ENCODE data around the gene DHX30.

DHX30 gene

GRCh38 chr3:47852604-47853602, 50.0 kb downstream of the DHX30 start:
- no peak for DNase-seq (ENCODE audit: low spot score)

DNA sequence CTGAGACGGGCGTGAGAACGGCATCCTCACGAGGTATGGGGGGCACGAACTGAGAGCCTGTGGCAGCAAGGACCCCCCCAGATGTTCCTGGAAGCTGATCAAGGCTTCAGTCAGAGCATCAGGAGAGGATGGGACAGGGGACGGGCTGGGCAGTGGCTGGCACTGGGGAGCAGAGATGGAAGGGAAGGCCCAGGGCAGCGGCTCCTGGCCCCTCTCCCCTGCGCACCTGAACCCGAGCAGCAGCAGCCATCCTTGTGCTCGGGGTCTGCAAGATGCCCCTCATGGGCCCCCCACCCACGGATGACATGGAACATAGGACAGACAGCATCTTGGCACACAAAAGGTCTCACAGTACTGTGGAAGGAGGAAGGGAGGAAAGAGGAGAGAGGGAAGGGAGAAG, 51.3 kb downstream of the DHX30 start:
- no peak for DNase-seq (ENCODE audit: low spot score)

DNA sequence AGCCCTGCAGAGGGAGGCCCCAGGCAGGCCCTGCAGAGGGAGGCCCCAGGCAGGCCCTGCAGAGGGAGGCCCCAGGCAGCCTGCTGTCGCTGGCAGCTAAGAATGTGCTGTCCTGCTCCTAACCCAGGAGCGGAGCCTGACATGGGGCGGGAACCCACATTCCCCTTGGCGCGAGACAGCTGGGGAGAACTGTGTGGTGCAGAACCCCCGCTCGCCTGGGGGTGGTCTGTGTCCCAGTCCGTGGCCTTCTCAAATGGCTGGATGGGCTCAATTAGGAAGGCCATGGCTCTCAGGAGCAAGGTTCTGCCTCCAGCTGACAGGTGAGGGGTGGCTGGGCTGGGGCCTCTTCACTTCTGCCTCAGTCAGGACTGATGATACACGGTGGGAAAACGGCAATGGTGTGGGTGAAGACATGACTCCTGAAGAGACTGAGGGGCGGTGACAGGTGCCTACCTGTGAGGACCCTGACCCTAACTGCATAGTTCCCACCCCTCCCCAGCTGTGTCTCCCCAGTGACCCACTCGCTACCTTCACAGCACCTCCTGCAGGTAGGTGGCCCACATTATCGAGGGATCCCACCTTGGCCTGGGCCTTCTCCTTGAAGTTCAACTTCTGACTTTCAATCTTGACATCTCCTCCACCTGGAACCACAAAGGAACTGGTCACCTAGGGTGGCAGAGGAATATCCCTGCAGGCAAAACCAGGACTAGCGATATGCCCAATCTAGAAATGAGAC, 52.0 kb downstream of the DHX30 start:
- no peak for DNase-seq (ENCODE audit: low spot score)

DNA sequence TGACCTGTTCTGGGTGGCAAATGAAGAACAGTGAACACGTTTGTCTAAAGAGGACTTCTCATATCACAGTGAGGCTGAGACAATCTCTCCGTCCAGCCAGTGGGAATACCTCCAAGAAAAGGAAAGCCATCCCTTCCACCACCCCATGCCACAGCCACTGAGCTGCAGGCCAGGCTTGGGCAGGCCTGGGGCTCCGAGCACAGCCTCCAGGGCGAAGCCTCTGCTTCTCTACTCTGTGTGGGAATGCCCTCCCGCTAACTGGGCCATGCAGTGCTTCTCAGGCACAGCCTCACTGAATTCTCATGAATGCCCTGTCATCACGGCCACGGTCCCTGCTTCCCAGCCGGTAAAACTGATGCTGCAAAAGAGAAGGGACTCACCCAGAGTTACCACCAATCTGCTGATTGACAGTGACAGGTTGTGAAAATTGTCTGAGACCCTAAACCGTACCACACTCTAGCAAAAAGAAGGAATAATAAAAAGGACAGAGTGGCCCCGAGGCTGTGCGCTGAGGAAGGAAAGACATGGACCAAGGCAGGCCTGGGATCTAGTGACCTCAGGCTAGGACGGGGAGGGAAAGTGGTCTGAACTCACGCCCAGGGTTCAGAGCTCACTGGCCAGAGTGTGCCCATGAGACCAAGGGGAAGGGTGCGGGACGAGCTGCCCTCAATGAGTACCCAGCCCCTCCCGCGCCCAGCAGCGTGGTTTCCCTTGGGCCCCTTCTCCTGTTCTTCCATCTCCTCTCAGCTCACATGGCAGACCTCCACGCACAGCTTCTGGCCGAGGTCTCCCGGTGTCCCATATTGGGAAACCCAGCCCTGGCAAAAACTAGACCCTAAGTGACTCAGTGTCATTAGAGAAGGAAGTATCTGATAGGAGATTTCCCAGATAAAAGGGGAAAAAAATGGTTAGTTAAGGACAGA, 52.8 kb downstream of the DHX30 start:
- no peak for DNase-seq (ENCODE audit: low spot score)

- DNase-seq (ENCODE audit: low spot score) = no peak
Observed at GRCh38 chr3:47856669-47857068, 53.7 kb downstream of the DHX30 start.

- DNase-seq (ENCODE audit: low spot score) = no peak
Observed at GRCh38 chr3:47857151-47857550, 54.2 kb downstream of the DHX30 start.

GRCh38 chr3:47859956-47860605, 57.1 kb downstream of the DHX30 start:
- no peak for DNase-seq (ENCODE audit: low spot score)

- no peak for DNase-seq (ENCODE audit: low spot score)
Observed at GRCh38 chr3:47863391-47864128, 60.6 kb downstream of the DHX30 start.

DNA sequence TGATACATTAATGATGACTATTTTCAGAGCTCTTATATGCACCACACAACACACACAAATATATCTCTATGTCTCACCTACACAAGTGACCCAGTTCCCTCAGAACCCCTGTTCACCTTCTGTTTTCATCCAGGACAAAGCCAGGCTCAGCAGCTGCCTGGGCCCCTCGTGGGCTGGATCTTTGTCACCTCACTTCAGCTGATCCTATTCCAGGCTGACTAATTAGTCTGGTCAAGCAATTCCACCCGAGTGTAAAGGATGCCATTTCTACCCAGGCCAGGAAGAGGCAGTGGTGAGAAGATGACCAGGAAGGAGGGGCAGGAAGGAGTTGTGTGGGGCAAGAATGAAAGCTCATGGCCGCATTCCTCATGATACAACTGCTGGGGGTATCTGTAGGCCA, 62.3 kb downstream of the DHX30 start:
- no peak for DNase-seq (ENCODE audit: low spot score)

- DNase-seq (ENCODE audit: low spot score) = no peak
Observed at GRCh38 chr3:47867451-47868044, 64.6 kb downstream of the DHX30 start.

- DNase-seq (ENCODE audit: low spot score) = no peak
Observed at GRCh38 chr3:47868306-47868705, 65.4 kb downstream of the DHX30 start.

- DNase-seq (ENCODE audit: low spot score) = no peak
Observed at GRCh38 chr3:47870156-47870555, 67.2 kb downstream of the DHX30 start.

- no peak for DNase-seq (ENCODE audit: low spot score)
Observed at GRCh38 chr3:47870702-47871260, 67.8 kb downstream of the DHX30 start.

DNA sequence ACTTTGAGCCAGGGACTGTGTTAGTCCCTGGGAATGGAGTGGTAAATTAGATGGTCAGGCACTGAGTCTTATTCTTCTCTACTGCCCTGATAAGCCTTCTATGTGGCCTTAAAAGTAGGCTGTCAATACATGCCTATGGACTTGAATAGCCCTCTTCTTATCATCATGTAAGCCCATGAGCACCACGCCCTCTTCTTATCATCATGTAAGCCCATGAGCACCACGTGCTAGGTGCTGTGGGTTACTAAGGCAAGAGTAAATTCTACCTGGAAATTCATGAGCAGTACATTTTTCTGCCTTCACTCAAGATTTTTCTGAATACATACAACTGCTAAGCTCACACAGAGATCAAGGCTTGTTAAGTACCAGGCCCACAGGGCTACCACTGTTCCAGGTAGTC, 68.5 kb downstream of the DHX30 start:
- DNase-seq (ENCODE audit: low spot score) = no peak

DNA sequence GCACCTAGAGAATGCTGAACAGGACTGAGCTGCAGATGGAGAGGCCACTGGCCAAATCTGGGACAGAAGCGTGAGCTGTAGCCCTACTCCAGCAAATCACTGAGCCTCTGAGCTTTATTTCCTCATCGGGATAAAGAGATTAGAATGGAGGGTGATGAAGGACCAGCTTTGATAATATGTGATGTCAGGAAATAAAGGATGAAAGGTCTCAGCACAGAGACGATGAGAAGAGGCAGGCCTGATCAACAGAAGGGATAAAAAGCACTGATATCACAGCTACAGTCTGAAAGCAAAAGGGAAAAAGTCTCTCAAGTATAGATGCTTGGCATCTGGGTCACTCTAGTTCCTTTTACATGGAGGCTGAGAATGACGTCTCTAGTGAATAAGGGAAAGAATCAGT, 70.0 kb downstream of the DHX30 start:
- no peak for DNase-seq (ENCODE audit: low spot score)

DNA sequence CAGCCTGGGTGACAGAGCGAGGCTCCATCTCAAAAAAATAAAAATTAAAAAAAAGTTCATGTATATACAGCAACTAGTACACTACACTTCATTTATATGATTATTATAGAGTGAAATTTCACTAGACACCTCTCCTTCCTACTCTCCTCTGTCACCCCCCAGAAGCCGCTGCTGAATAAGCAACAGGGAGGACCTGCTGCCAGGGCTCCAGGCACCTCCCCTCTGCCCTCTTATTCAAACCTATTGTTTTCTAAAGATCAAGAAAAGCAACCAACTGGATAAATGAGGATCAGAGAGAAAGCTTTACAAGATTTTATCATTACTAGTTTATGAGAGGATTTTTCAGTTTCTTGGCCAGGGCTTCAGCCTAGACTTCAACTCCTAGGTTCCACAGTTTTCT, 71.5 kb downstream of the DHX30 start:
- DNase-seq (ENCODE audit: low spot score) = no peak

GRCh38 chr3:47874913-47875312, 72.0 kb downstream of the DHX30 start:
- DNase-seq (ENCODE audit: low spot score) = no peak

DNA sequence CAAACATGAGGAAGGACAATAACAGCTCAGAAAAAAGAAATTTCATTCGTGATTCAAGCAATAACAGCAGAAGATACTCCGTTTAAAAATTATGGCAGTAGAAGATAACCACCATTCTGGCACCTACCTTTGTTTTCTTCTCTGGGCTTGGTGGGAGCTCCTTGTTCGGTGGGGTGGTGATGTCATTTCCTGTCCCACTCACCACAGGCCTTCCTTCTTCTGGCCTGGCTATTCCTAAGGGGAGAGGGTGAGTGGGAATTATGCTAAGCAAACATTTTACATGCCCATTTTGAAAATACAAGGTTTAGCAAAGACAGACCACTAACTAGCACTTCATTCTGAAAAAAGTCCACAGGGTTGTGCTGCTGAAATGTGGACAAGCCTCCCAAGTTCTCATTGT, 74.4 kb downstream of the DHX30 start:
- DNase-seq (ENCODE audit: low spot score) = no peak

- DNase-seq (ENCODE audit: low spot score) = no peak
Observed at GRCh38 chr3:47877719-47878118, 74.8 kb downstream of the DHX30 start.

- DNase-seq (ENCODE audit: low spot score) = no peak
Observed at GRCh38 chr3:47882338-47882737, 79.4 kb downstream of the DHX30 start.
